ENCODE data around the gene HNRNPH3. TPM values are rescaled to one million over a fixed set of nuclear protein-coding genes. Genes with fewer than 3 reads are reported as not detected.

The HNRNPH3 gene, protein sequence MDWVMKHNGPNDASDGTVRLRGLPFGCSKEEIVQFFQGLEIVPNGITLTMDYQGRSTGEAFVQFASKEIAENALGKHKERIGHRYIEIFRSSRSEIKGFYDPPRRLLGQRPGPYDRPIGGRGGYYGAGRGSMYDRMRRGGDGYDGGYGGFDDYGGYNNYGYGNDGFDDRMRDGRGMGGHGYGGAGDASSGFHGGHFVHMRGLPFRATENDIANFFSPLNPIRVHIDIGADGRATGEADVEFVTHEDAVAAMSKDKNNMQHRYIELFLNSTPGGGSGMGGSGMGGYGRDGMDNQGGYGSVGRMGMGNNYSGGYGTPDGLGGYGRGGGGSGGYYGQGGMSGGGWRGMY
- 10 to 100 TPM; 37.7 to 75.1 (median 52.1) TPM for total RNA-seq

DNA sequence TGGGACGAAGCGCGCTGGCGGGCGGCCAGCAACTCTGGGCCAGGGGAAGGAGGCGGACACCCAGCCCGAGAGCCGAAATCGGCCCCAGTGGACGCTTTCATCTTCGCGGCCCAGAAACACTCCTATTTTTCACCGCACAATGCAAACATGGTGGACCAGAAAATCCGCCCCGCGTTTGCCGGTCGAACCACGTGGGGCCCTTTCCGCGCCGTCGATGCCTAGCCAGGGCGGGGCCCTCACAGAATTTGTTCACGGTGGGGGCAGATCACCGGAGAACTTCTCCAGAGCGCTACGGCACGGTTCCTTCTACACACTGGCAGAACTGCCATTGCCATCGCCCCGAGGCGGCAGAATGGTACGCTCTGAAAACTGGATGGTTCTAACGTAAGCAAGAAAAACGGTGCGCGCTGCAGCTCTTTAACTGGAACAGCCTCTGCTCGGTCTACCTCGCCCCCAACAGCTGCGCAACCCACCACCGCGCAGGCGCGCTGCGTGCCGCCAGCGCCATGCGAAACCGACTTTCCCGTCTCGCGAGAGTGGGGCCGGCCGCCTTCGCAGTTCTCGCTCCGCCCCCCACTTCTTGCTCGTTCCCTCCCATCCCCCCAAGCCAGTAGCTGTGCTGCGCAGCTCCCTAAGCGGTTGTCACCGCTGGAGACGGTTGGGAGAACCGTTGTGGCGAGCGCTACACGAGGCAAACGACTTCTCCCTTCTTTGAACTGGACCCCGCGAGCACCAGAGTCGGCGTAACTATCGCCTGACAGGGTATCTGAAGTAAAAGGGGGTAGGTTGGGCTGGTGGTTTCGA is at the start of gene HNRNPH3:
Gene HNRNPH3 (plus strand): TSS at position 610 of the 804 bp plus-strand sequence. CDS start 5,158 bp downstream, outside the sequence.
- H3K27ac ChIP-seq, result peak within 1 kb of the TSS; percentile 96 to 99 (median 98)
- H3K36me3 ChIP-seq, result no peaks in the 10 kb centered on the region
- H3K4me3 ChIP-seq, result peak within 1 kb of the TSS; percentile 81 to 99 (median 94)
- TF ChIP-seq, protein P1, sequence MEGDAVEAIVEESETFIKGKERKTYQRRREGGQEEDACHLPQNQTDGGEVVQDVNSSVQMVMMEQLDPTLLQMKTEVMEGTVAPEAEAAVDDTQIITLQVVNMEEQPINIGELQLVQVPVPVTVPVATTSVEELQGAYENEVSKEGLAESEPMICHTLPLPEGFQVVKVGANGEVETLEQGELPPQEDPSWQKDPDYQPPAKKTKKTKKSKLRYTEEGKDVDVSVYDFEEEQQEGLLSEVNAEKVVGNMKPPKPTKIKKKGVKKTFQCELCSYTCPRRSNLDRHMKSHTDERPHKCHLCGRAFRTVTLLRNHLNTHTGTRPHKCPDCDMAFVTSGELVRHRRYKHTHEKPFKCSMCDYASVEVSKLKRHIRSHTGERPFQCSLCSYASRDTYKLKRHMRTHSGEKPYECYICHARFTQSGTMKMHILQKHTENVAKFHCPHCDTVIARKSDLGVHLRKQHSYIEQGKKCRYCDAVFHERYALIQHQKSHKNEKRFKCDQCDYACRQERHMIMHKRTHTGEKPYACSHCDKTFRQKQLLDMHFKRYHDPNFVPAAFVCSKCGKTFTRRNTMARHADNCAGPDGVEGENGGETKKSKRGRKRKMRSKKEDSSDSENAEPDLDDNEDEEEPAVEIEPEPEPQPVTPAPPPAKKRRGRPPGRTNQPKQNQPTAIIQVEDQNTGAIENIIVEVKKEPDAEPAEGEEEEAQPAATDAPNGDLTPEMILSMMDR (IDR thresholded peaks at IDR 0.05), result peak in 2 of 6 experiments; percentile 16
- TF ChIP-seq POLR2A (IDR thresholded peaks at IDR 0.05), result peak; percentile 97 to 100
- H3K4me1 ChIP-seq, result peaks cover 0 to 25% (median 8%) of the 10 kb centered on the region in 4 donors
- no peaks in the 10 kb centered on the region for H3K27me3 ChIP-seq
- no peaks in the 10 kb centered on the region for H3K9me3 ChIP-seq
- peak; percentile 98 to 99 (median 99) for DNase-seq

DNA sequence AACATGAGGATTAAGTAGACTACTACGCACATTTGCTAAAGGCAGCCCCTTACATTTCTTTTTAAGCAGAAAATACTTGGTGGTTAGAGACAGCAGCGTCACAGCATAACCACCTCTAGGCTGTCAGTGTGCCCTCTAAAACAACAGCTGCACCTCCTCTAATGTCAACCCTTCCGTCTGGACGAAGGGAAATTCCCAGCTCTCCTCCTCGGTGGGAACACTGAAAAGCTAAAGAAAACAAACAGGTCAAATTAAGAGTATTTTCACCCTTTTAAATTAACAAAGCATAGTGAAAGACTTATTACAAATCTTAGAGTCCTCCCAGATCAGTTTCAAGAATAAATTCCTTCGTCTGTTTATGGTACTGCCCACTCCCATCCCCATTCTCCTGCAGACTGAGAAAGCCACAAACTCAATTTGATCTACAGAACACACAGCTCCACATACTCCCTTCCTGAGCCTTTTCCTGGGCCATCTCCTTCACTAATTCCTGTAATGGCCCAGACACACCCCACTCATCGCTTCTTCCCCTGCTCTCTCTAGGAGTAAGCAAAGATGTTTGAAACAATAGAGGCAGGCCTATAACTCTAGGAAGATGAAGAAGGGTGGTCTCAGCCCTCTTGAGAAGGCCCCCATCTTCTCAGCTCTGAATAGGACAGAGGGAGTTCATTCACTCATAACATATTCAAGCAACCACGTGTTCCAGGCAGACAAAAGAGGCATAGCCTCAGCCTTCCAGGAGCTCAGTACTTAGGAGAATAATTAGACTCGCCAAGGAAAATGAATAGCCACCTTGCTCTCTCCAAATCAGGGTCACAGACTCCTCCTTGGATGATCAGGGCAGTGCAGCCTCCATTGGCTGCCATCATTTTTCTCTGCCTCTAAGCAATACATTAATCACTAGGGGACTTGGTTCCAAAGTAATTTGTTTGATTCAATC is 47.5 kb upstream of the HNRNPH3 start:
- TF ChIP-seq, protein P1 (IDR thresholded peaks at IDR 0.05), result no peak
- no peak for TF ChIP-seq POLR2A (IDR thresholded peaks at IDR 0.05)
- H3K4me3 ChIP-seq, result no peak overlapping the region
- H3K36me3 ChIP-seq, result peaks cover 0 to 45% (median 0%) of the 10 kb centered on the region in 3 donors
- H3K27me3 ChIP-seq, result no peaks in the 10 kb centered on the region
- H3K27ac ChIP-seq, result no peak overlapping the region
- H3K4me1 ChIP-seq, result no peaks in the 10 kb centered on the region
- no peaks in the 10 kb centered on the region for H3K9me3 ChIP-seq
- DNase-seq, result no peak

DNA sequence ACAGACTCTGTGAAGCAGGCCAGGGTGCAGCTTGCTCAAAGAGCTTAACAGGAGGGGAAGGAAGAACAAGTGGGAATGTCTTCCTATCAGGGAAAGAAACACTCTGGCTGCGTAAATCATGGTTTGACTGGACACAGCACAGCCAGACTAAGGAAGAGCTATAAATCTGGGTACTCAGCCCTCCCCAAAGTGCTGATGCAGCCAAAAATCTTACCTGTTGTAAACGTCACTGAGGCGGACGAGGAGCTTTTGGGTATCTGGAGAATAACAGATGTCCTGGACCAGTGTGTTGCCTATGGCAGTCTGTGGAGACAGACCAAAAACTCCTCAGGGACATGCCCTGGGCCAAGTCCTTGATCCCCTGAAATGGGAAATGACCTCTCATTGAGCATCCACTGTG is 43.1 kb upstream of the HNRNPH3 start:
- Histone ChIP-seq H3K27ac (no peak overlapping the region), H3K36me3 (peaks cover 0 to 52% (median 0%) of the 10 kb centered on the region in 3 donors), H3K9me3 (no peaks in the 10 kb centered on the region), H3K27me3 (no peaks in the 10 kb centered on the region), H3K4me3 (no peak overlapping the region), H3K4me1 (no peaks in the 10 kb centered on the region)
- DNase-seq, result no peak
- no peak for TF ChIP-seq POLR2A (IDR thresholded peaks at IDR 0.05)
- TF ChIP-seq, protein P1 (IDR thresholded peaks at IDR 0.05), result no peak

- H3K36me3 ChIP-seq, result peaks cover 0 to 61% (median 0%) of the 10 kb centered on the region in 3 donors
- no peak overlapping the region for H3K4me3 ChIP-seq
- TF ChIP-seq POLR2A (IDR thresholded peaks at IDR 0.05), result no peak
- TF ChIP-seq, protein P1 (IDR thresholded peaks at IDR 0.05), result no peak
- DNase-seq, result no peak
- no peaks in the 10 kb centered on the region for H3K9me3 ChIP-seq
- no peaks in the 10 kb centered on the region for H3K27me3 ChIP-seq
- no peak overlapping the region for H3K27ac ChIP-seq
- H3K4me1 ChIP-seq, result no peaks in the 10 kb centered on the region
These were observed 41.1 kb upstream of the HNRNPH3 start for GRCh38 chr10:68290736-68291135.

Measured in Peyer's patch (tissue), 4 donors.